NCI-H1417 (cell line): Measurements from ENCODE around the gene B9D1.
A peak's percentile ranks its signal among the peaks of the same experiment; 100 is the strongest.

ENCODE experiments used
- DNase-seq, 3 experiments: peaks; one replicate each; lab custom pipeline; 2025; lab: John Stamatoyannopoulos, UW

Gene B9D1

GRCh38 chr17:19362277-19363113 lies at the start of gene B9D1:
Gene B9D1 (minus strand): TSS chr17:19362723. CDS start chr17:19362569, 154 bp downstream.
- peak; percentile 86 to 95 (median 88) for DNase-seq

- DNase-seq = peak in 1 of 3 experiments; percentile 7
Observed at GRCh38 chr17:19411631-19412030, 49.1 kb upstream of the B9D1 start.

- DNase-seq = peak in 2 of 3 experiments; percentile 26 to 73
Observed at GRCh38 chr17:19410875-19411620, 48.5 kb upstream of the B9D1 start, which contains the start of gene RNF112. Gene RNF112 (plus strand): TSS chr17:19411232. CDS start chr17:19411409, 177 bp downstream.

- DNase-seq = no peak
Observed at GRCh38 chr17:19410091-19410490, 47.6 kb upstream of the B9D1 start.

GRCh38 chr17:19409509-19409908 lies 47.0 kb upstream of the B9D1 start:
- DNase-seq = no peak

- DNase-seq = no peak
Observed at GRCh38 chr17:19409066-19409465, 46.5 kb upstream of the B9D1 start.

GRCh38 chr17:19408346-19408710 lies 45.8 kb upstream of the B9D1 start:
- no peak for DNase-seq

GRCh38 chr17:19407601-19408345 lies 45.2 kb upstream of the B9D1 start:
- DNase-seq = no peak

GRCh38 chr17:19405114-19405513 lies 42.6 kb upstream of the B9D1 start:
- DNase-seq = no peak

- no peak for DNase-seq
Observed at GRCh38 chr17:19404264-19404663, 41.7 kb upstream of the B9D1 start.

- DNase-seq = no peak
Observed at GRCh38 chr17:19403021-19403420, 40.5 kb upstream of the B9D1 start.

- no peak for DNase-seq
Observed at GRCh38 chr17:19402171-19402570, 39.6 kb upstream of the B9D1 start.

- DNase-seq = no peak
Observed at GRCh38 chr17:19401321-19402010, 38.9 kb upstream of the B9D1 start.

- no peak for DNase-seq
Observed at GRCh38 chr17:19399750-19400450, 37.4 kb upstream of the B9D1 start.

- peak in 2 of 3 experiments; percentile 34 to 76 for DNase-seq
Observed at GRCh38 chr17:19398301-19399181, 36.0 kb upstream of the B9D1 start.

- DNase-seq = no peak
Observed at GRCh38 chr17:19397556-19398041, 35.1 kb upstream of the B9D1 start.

GRCh38 chr17:19392303-19392702 lies 29.8 kb upstream of the B9D1 start:
- no peak for DNase-seq

GRCh38 chr17:19391432-19391831 lies 28.9 kb upstream of the B9D1 start:
- DNase-seq = no peak

- no peak for DNase-seq
Observed at GRCh38 chr17:19390951-19391350, 28.4 kb upstream of the B9D1 start.
